ENCODE data around the gene DPH2. TPM values are rescaled to one million over a fixed set of nuclear protein-coding genes. Genes with fewer than 3 reads are reported as not detected.

The DPH2 gene
- polyA plus RNA-seq, 2 of the 4 experiments (the other 2 are of a cell fraction), result 38.8 to 41.7 TPM

GRCh38 chr1:43936431-43937151 is 33.2 kb upstream of the DPH2 start:
- FAIRE-seq, result no peak

DNA sequence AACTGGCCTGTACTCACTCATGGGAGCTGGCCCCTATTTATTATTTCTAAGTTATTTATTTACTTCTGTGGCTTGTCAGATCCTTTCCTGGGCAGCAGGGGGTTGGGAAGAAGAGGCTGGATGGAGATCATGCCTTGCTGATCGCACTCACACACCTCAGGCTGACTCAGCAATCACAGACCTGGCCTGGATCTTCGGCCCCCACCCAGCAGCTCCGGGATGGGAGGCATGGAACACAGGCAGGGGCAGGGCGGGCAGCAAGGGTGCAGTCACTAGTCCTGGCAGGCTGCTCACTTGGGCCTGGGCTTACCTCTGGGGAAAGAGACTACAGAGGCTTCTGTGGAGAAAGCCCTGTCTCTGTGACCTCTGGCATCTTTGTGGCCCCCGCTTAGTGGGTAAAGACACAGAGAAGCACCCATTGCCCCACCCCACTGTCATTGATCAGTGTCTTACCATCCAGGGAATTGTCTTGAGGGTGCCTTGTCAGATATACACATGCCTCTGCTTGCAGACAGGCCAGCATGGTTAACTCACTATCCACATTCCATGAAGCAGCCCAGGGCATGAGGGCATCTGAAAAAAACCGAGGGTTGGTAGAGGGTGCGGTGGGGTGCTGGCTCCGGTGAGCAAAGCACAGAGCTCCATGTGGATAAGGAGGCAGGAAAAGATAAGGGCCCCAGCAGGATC is 32.5 kb upstream of the DPH2 start:
- ATAC-seq (no peak), FAIRE-seq (no peak), DNase-seq (ENCODE audit: low read depth in 1 of 2, low spot score in 1 of 2) (peak in 1 of 2 experiments; percentile 27)
- CTCF ChIA-PET, result interaction anchor here (1.8 to 16.9 kb wide), 3 partner anchors 8 to 172 kb away, joined by 5 to 243 read pairs (median 6); no protein-coding TSS in a partner anchor
- POLR2A ChIA-PET, result no interaction called here
- peak overlapping the region; percentile 55 for H3K4me2 ChIP-seq
- H3K4me3 ChIP-seq, result no peak overlapping the region
- TF ChIP-seq HDAC2 (IDR thresholded peaks at IDR 0.05) (no peak), POLR2AphosphoS2 (conservative IDR thresholded peaks at IDR 0.05; ENCODE audit: low read length) (no peak), MAFK (IDR thresholded peaks at IDR 0.05; ENCODE audit: partially characterized antibody) (peak; percentile 60), RFX5 (IDR thresholded peaks at IDR 0.05) (no peak), CBX2 (IDR thresholded peaks at IDR 0.05; ENCODE audit: borderline replicate concordance, low read depth) (no peak)
- H3K4me1 ChIP-seq, result peaks cover 39% of the 10 kb centered on the region
- H3K27ac ChIP-seq, result peak overlapping the region; percentile 64 to 83
- no peaks in the 10 kb centered on the region for H3K9me3 ChIP-seq
- 40% methylated on average over 7 of the region's 8 CpGs for WGBS (ENCODE audit: missing lambda C conversion rate)

More at GRCh38 chr1:43936431-43937151, 33.2 kb upstream of the DPH2 start:
- Histone ChIP-seq H3K4me3 (no peak overlapping the region), H3K4me2 (peak overlapping the region; percentile 55), H3K4me1 (peaks cover 40% of the 10 kb centered on the region), H3K9me3 (no peaks in the 10 kb centered on the region), H3K27ac (peak overlapping the region; percentile 64 to 83; a peak in 5 of 6 replicates)
- no peak for TF ChIP-seq NR3C1 (IDR thresholded peaks at IDR 0.05)
- no peak for TF ChIP-seq EHMT2 (IDR thresholded peaks at IDR 0.05; ENCODE audit: low read depth)
- no peak for TF ChIP-seq ZNF302 (CRISPR knock-in tag; IDR thresholded peaks at IDR 0.05)
- TF ChIP-seq CHD4 (IDR thresholded peaks at IDR 0.05; ENCODE audit: borderline replicate concordance), result no peak
- TF ChIP-seq GATA3 (IDR thresholded peaks at IDR 0.05; ENCODE audit: borderline replicate concordance), result no peak
- no peak for TF ChIP-seq CTCF (IDR thresholded peaks at IDR 0.05)
- no peak for TF ChIP-seq HDAC2 (IDR thresholded peaks at IDR 0.05)
- TF ChIP-seq RNF2 (IDR thresholded peaks at IDR 0.05; ENCODE audit: borderline replicate concordance, low read depth), result no peak
- no peak for TF ChIP-seq KDM5A (IDR thresholded peaks at IDR 0.05)
- ChIA-PET CTCF (interaction anchor here (1.8 to 16.9 kb wide), 4 partner anchors 9 to 172 kb away, joined by 5 to 243 read pairs (median 18); partner anchors contain the start of gene IPO13), POLR2A (no interaction called here)
- DNase-seq (ENCODE audit: low read depth in 1 of 2, low spot score in 1 of 2) (no peak), ATAC-seq (no peak)
- 96% methylated on average over 30 of the region's 56 CpGs for WGBS (ENCODE audit: missing lambda C conversion rate)

GRCh38 chr1:43938383-43938782 is 31.4 kb upstream of the DPH2 start:
- 93% methylated on average over 10 of the region's 10 CpGs for WGBS (ENCODE audit: missing lambda C conversion rate)
- no peak overlapping the region; a peak in 1 of 6 replicates for H3K27ac ChIP-seq
- no peak for ATAC-seq
- H3K4me2 ChIP-seq, result no peak overlapping the region
- no peak for FAIRE-seq
- peaks cover 29% of the 10 kb centered on the region for H3K4me1 ChIP-seq
- POLR2A ChIA-PET, result no interaction called here
- H3K9me3 ChIP-seq, result no peaks in the 10 kb centered on the region
- CTCF ChIA-PET, result interaction anchor here (1.8 to 16.9 kb wide), 3 partner anchors 7 to 173 kb away, joined by 5 to 243 read pairs (median 6); no protein-coding TSS in a partner anchor
- no peak for DNase-seq (ENCODE audit: low read depth in 1 of 2, low spot score in 1 of 2)
- H3K4me3 ChIP-seq, result no peak overlapping the region
- TF ChIP-seq ZC3H11A (IDR thresholded peaks at IDR 0.05), result no peak
- no peak for TF ChIP-seq SREBF2 (IDR thresholded peaks at IDR 0.05)
- TF ChIP-seq KDM5A (IDR thresholded peaks at IDR 0.05), result no peak
- no peak for TF ChIP-seq ATOH8 (CRISPR knock-in tag; IDR thresholded peaks at IDR 0.05; ENCODE audit: low read depth)
- no peak for TF ChIP-seq RNF2 (IDR thresholded peaks at IDR 0.05; ENCODE audit: borderline replicate concordance, low read depth)
- TF ChIP-seq EP300 (IDR thresholded peaks at IDR 0.05), result no peak
- no peak for TF ChIP-seq POLR2A (IDR thresholded peaks at IDR 0.05; ENCODE audit: low read length)
- no peak for TF ChIP-seq FOXS1 (CRISPR knock-in tag; IDR thresholded peaks at IDR 0.05)
- TF ChIP-seq GATA3 (IDR thresholded peaks at IDR 0.05; ENCODE audit: borderline replicate concordance), result no peak
- no peak for TF ChIP-seq RARB (CRISPR knock-in tag; IDR thresholded peaks at IDR 0.05)
- no peak for TF ChIP-seq RCOR1 (IDR thresholded peaks at IDR 0.05; ENCODE audit: low read depth, low read length)
- TF ChIP-seq HES2 (IDR thresholded peaks at IDR 0.05), result no peak
- no peak for TF ChIP-seq CTCF (IDR thresholded peaks at IDR 0.05)
- no peak for TF ChIP-seq MYC (IDR thresholded peaks at IDR 0.05; ENCODE audit: borderline replicate concordance, low read length)
- no peak for TF ChIP-seq FOSB (CRISPR knock-in tag; IDR thresholded peaks at IDR 0.05)
- TF ChIP-seq HMGXB4 (CRISPR knock-in tag; IDR thresholded peaks at IDR 0.05; ENCODE audit: borderline replicate concordance), result no peak
- no peak for TF ChIP-seq SMC3 (IDR thresholded peaks at IDR 0.05)
